Fibroblast of lung (primary cell): ENCODE data around the gene SIPA1L3. TPM values are rescaled to one million over a fixed set of nuclear protein-coding genes. Genes with fewer than 3 reads are reported as not detected.

ENCODE experiments used
- DNase-seq, 2 donors: peaks; one replicate each; pipeline versions ENCODE4 v3.0.0 to v3.0.0-alpha.2; 2010; ENCODE audit warnings: low read depth in 2 of 2
- H2AFZ ChIP-seq: 2 replicates; pipeline ENCODE4 v1.5.1; 2012; ENCODE audit warnings: low read length, control low read depth, inconsistent platforms
- H3K27ac ChIP-seq: 2 replicates; pipeline ENCODE4 v1.5.1; 2011; ENCODE audit warnings: low read length, control low read depth; ENCODE audit not compliant: insufficient read depth
- H3K27me3 ChIP-seq: 2 replicates; pipeline ENCODE4 v1.5.1; 2011; ENCODE audit warnings: mild to moderate bottlenecking, low read length; ENCODE audit not compliant: control insufficient read depth, insufficient read depth
- H3K36me3 ChIP-seq: 2 replicates; pipeline ENCODE4 v1.5.1; 2011; ENCODE audit warnings: low read length; ENCODE audit not compliant: control insufficient read depth, insufficient read depth
- H3K4me1 ChIP-seq: 2 replicates; pipeline ENCODE4 v1.5.1; 2011; ENCODE audit warnings: low read length; ENCODE audit not compliant: control insufficient read depth, insufficient read depth; ENCODE audit errors: extremely low read depth
- H3K4me2 ChIP-seq: 2 replicates; pipeline ENCODE4 v1.5.1; 2011; ENCODE audit warnings: low read length, control low read depth; ENCODE audit not compliant: insufficient read depth; ENCODE audit errors: extremely low read depth
- H3K4me3 ChIP-seq, 4 experiments: fragments of 200-600 bp in 1 of 4; sonication (generic) in 1 of 4; replicated peaks in 1 of 4; 2 replicates each; pipeline ENCODE4 v1.5.1; 2011 to 2016; ENCODE audit warnings: low read length in 4 of 4, low read depth in 3 of 4, mild to moderate bottlenecking in 3 of 4, control low read depth in 2 of 4, inconsistent platforms in 1 of 4, mixed read lengths in 1 of 4; ENCODE audit not compliant: insufficient read depth in 1 of 4; ENCODE audit errors: control extremely low read depth in 1 of 4
- H3K79me2 ChIP-seq: 2 replicates; pipeline ENCODE4 v1.5.1; 2012; ENCODE audit warnings: mild to moderate bottlenecking, low read length, inconsistent platforms; ENCODE audit not compliant: control insufficient read depth, insufficient read depth
- H3K9ac ChIP-seq: 2 replicates; pipeline ENCODE4 v1.5.1; 2011; ENCODE audit warnings: mild to moderate bottlenecking, low read length, control low read depth; ENCODE audit not compliant: insufficient read depth
- H3K9me3 ChIP-seq: 2 replicates; pipeline ENCODE4 v1.5.1; 2012; ENCODE audit warnings: low read depth, low read length; ENCODE audit not compliant: control insufficient read depth, insufficient read depth
- H4K20me1 ChIP-seq: 2 replicates; pipeline ENCODE4 v1.5.1; 2011; ENCODE audit warnings: low read length; ENCODE audit not compliant: control insufficient read depth, insufficient read depth; ENCODE audit errors: extremely low read depth
- EZH2 ChIP-seq: IDR thresholded peaks from 2 replicates; pipeline ENCODE4 v1.5.1; 2012; ENCODE audit warnings: low read length, control low read depth, mild to moderate bottlenecking; ENCODE audit errors: missing control alignments
- polyA plus RNA-seq, 2 donors: library from polyadenylated mRNA; depleted of rRNA in 1 of 2; stranded (reverse) in 1 of 2; unstranded in 1 of 2; fragments of >200 nt; gene quantifications; 2 replicates each; pipeline ENCODE4 v1.2.1, GENCODE V29; 2011 to 2012; ENCODE audit warnings: missing spikeins in 1 of 2
- total RNA-seq: library from RNA; depleted of rRNA; stranded (reverse); fragments of >200 nt; gene quantifications from 2 replicates; pipeline ENCODE4 v1.2.1, GENCODE V29; 2014
- TF ChIP-seq, protein P1 (sequence below), 2 donors: IDR thresholded peaks in 1 of 2; conservative IDR thresholded peaks in 1 of 2; 1 replicate in 1 of 2; 2 replicates in 1 of 2; pipeline ENCODE4 v1.5.1; 2011 to 2012; ENCODE audit warnings: low read length in 2 of 2, control low read depth in 1 of 2, inconsistent platforms in 1 of 2, low read depth in 1 of 2, mild to moderate bottlenecking in 1 of 2

Gene SIPA1L3
- total and polyA plus RNA-seq, 2 donors (not counting 1 experiment from before 2014, with no cell fraction given): 3.7 to 10.1 TPM

- no peak for DNase-seq
Observed at GRCh38 chr19:38009650-38010242, 102.7 kb downstream of the SIPA1L3 start.

DNA sequence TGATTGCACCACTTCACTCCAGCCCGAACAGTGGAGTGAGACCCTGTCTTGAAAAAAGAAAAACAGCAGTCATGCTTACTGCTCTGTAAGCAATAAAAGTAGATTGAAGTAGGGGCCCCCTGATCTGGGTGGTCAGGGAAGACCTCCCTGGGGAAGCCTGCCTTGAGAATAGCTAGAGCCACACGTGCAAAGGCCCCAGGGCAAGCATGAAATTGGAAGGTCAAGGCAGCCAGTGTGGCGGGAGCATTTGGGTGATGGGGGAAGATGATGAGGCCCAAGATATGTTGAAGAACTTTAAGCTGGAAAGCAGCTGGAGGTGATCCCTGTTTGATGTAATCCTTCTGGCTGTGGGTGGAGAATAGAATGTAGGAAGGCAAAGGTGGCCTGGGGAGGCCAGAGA lies 104.4 kb downstream of the SIPA1L3 start:
- H3K4me2 ChIP-seq: no peak overlapping the region
- DNase-seq: no peak
- no peak overlapping the region for H3K9ac ChIP-seq
- no peak overlapping the region for H3K27ac ChIP-seq
- no peaks in the 10 kb centered on the region for H3K27me3 ChIP-seq
- no peak overlapping the region for H3K4me3 ChIP-seq
- no peaks in the 10 kb centered on the region for H3K4me1 ChIP-seq
- TF ChIP-seq EZH2: no peak
- TF ChIP-seq, protein P1, sequence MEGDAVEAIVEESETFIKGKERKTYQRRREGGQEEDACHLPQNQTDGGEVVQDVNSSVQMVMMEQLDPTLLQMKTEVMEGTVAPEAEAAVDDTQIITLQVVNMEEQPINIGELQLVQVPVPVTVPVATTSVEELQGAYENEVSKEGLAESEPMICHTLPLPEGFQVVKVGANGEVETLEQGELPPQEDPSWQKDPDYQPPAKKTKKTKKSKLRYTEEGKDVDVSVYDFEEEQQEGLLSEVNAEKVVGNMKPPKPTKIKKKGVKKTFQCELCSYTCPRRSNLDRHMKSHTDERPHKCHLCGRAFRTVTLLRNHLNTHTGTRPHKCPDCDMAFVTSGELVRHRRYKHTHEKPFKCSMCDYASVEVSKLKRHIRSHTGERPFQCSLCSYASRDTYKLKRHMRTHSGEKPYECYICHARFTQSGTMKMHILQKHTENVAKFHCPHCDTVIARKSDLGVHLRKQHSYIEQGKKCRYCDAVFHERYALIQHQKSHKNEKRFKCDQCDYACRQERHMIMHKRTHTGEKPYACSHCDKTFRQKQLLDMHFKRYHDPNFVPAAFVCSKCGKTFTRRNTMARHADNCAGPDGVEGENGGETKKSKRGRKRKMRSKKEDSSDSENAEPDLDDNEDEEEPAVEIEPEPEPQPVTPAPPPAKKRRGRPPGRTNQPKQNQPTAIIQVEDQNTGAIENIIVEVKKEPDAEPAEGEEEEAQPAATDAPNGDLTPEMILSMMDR (conservative IDR thresholded peaks at IDR 0.05 in 1 of 2, IDR thresholded peaks at IDR 0.05 in 1 of 2; ENCODE audit: low read depth in 1 of 2, low read length in 2 of 2): no peak
- H3K9me3 ChIP-seq: no peaks in the 10 kb centered on the region
- H4K20me1 ChIP-seq: no peaks in the 10 kb centered on the region
- H3K79me2 ChIP-seq: peaks cover under 1% of the 10 kb centered on the region
- H3K36me3 ChIP-seq: no peaks in the 10 kb centered on the region
- H2AFZ ChIP-seq: no peak overlapping the region

More at GRCh38 chr19:38009650-38010242, 102.7 kb downstream of the SIPA1L3 start:
- H3K9ac ChIP-seq: no peak overlapping the region
- no peak overlapping the region for H3K4me3 ChIP-seq
- H3K9me3 ChIP-seq: no peaks in the 10 kb centered on the region
- no peak overlapping the region for H3K4me2 ChIP-seq
- peaks cover 6% of the 10 kb centered on the region for H3K4me1 ChIP-seq
- no peaks in the 10 kb centered on the region for H3K27me3 ChIP-seq
- peaks cover 3% of the 10 kb centered on the region for H3K79me2 ChIP-seq
- TF ChIP-seq EZH2: no peak
- TF ChIP-seq, protein P1 (conservative IDR thresholded peaks at IDR 0.05 in 1 of 2, IDR thresholded peaks at IDR 0.05 in 1 of 2; ENCODE audit: low read depth in 1 of 2, low read length in 2 of 2): no peak
- no peak overlapping the region for H3K27ac ChIP-seq
- H2AFZ ChIP-seq: no peak overlapping the region
- H3K36me3 ChIP-seq: no peaks in the 10 kb centered on the region
- H4K20me1 ChIP-seq: no peaks in the 10 kb centered on the region

GRCh38 chr19:38012290-38012689 lies 105.3 kb downstream of the SIPA1L3 start:
- Histone ChIP-seq H3K4me2 (no peak overlapping the region), H3K79me2 (no peaks in the 10 kb centered on the region), H3K36me3 (no peaks in the 10 kb centered on the region), H2AFZ (no peak overlapping the region), H3K4me1 (no peaks in the 10 kb centered on the region), H3K9ac (no peak overlapping the region), H3K27ac (no peak overlapping the region), H3K27me3 (no peaks in the 10 kb centered on the region), H4K20me1 (no peaks in the 10 kb centered on the region), H3K9me3 (no peaks in the 10 kb centered on the region), H3K4me3 (no peak overlapping the region)
- no peak for DNase-seq
- TF ChIP-seq EZH2: no peak
- TF ChIP-seq, protein P1 (conservative IDR thresholded peaks at IDR 0.05 in 1 of 2, IDR thresholded peaks at IDR 0.05 in 1 of 2; ENCODE audit: low read depth in 1 of 2, low read length in 2 of 2): no peak
